OCI-LY1 (cell line): ENCODE measurements around the gene SCAF11.

Experiments
- H2AFZ ChIP-seq: fragments of 200-600 bp; sonication (generic), shearing (Covaris generic); 2 replicates; pipeline ENCODE4 v1.6.0; 2014; ENCODE audit warnings: antibody characterized with exemption, mild to moderate bottlenecking, low read length
- H3F3A ChIP-seq: fragments of 200-600 bp; sonication (generic), shearing (Covaris generic); 2 replicates; pipeline ENCODE4 v1.6.0; 2014; ENCODE audit warnings: mild to moderate bottlenecking, antibody characterized with exemption, low read length, moderate library complexity; ENCODE audit not compliant: insufficient read depth
- H3K27ac ChIP-seq: fragments of 200-600 bp; sonication (generic); 2 replicates; pipeline ENCODE4 v1.5.1; 2014; ENCODE audit warnings: low read length, mixed run types, mild to moderate bottlenecking, low read depth; ENCODE audit not compliant: poor library complexity, severe bottlenecking
- H3K27me3 ChIP-seq: fragments of 200-600 bp; sonication (generic); 2 replicates; pipeline ENCODE4 v1.6.0; 2014; ENCODE audit warnings: antibody characterized with exemption, mild to moderate bottlenecking, low read length, moderate library complexity; ENCODE audit not compliant: insufficient read depth
- H3K36me3 ChIP-seq: fragments of 200-600 bp; sonication (generic); 2 replicates; pipeline ENCODE4 v1.6.1; 2014; ENCODE audit warnings: mild to moderate bottlenecking, antibody characterized with exemption, low read length, moderate library complexity, mixed read lengths; ENCODE audit not compliant: insufficient read depth
- H3K4me1 ChIP-seq: fragments of 200-600 bp; sonication (generic); 2 replicates; pipeline ENCODE4 v1.5.1; 2014; ENCODE audit warnings: mild to moderate bottlenecking, low read length, moderate library complexity; ENCODE audit not compliant: insufficient read depth, severe bottlenecking
- H3K4me2 ChIP-seq: fragments of 200-600 bp; sonication (generic), shearing (Covaris generic); 2 replicates; pipeline ENCODE4 v1.6.1; 2014; ENCODE audit warnings: low read length
- H3K4me3 ChIP-seq: fragments of 200-600 bp; sonication (generic); 2 replicates; pipeline ENCODE4 v1.5.1; 2014; ENCODE audit warnings: low read length, low read depth, mild to moderate bottlenecking, mixed read lengths; ENCODE audit not compliant: poor library complexity, severe bottlenecking
- H3K79me2 ChIP-seq: fragments of 200-600 bp; shearing (Covaris generic); 2 replicates; pipeline ENCODE4 v1.6.1; 2016; ENCODE audit warnings: mixed run types, low read length, mixed read lengths; ENCODE audit not compliant: insufficient read depth
- H3K9ac ChIP-seq: fragments of 200-600 bp; sonication (generic), shearing (Covaris generic); 2 replicates; pipeline ENCODE4 v1.6.1; 2014; ENCODE audit warnings: mild to moderate bottlenecking, low read length, mixed read lengths
- H3K9me2 ChIP-seq: fragments of 200-600 bp; sonication (generic), shearing (Covaris generic); 2 replicates; pipeline ENCODE4 v1.6.1; 2014; ENCODE audit warnings: low read depth, mild to moderate bottlenecking, low read length, mixed read lengths
- H3K9me3 ChIP-seq: fragments of 200-600 bp; shearing (Covaris generic); 2 replicates; pipeline ENCODE4 v1.6.1; 2014; ENCODE audit warnings: low read length, mixed read lengths
- H4K20me1 ChIP-seq: fragments of 200-600 bp; sonication (generic), shearing (Covaris generic); 2 replicates; pipeline ENCODE4 v1.6.0; 2016; ENCODE audit warnings: mild to moderate bottlenecking, low read length; ENCODE audit not compliant: insufficient read depth
- CTCF ChIP-seq: fragments of 200-600 bp; sonication (generic), shearing (Covaris generic); IDR thresholded peaks from 2 replicates; pipeline ENCODE4 v1.5.1; 2017; ENCODE audit warnings: mild to moderate bottlenecking, antibody characterized with exemption, low read length, moderate library complexity, mixed read lengths
- EZH2 ChIP-seq: fragments of 200-600 bp; sonication (generic), shearing (Covaris generic); IDR thresholded peaks from 2 replicates; pipeline ENCODE4 v1.8.0; 2017; ENCODE audit warnings: borderline replicate concordance, mixed run types, mild to moderate bottlenecking, antibody characterized with exemption, low read length, moderate library complexity, mixed read lengths

SCAF11 gene

GRCh38 chr12:45946435-45946834 is 43.9 kb downstream of the SCAF11 start:
- H4K20me1 ChIP-seq: no peaks in the 10 kb centered on the region

GRCh38 chr12:45944771-45945170 is 45.6 kb downstream of the SCAF11 start:
- Histone ChIP-seq H3F3A (no peaks in the 10 kb centered on the region), H2AFZ (no peak overlapping the region), H3K36me3 (peaks cover 89% of the 10 kb centered on the region), H3K9me2 (no peaks in the 10 kb centered on the region), H3K9me3 (no peaks in the 10 kb centered on the region), H3K4me2 (no peak overlapping the region), H3K27ac (no peak overlapping the region), H4K20me1 (no peaks in the 10 kb centered on the region), H3K27me3 (no peaks in the 10 kb centered on the region), H3K9ac (no peak overlapping the region), H3K4me1 (no peaks in the 10 kb centered on the region), H3K79me2 (no peaks in the 10 kb centered on the region), H3K4me3 (no peak overlapping the region)
- no peak for TF ChIP-seq EZH2
- TF ChIP-seq CTCF: no peak

More at GRCh38 chr12:45946435-45946834, 43.9 kb downstream of the SCAF11 start:
- Histone ChIP-seq H3K4me1 (no peaks in the 10 kb centered on the region), H3K27me3 (no peaks in the 10 kb centered on the region), H2AFZ (no peak overlapping the region), H3K36me3 (peaks cover 72% of the 10 kb centered on the region), H3K9ac (no peak overlapping the region), H3K4me3 (no peak overlapping the region), H3K9me2 (no peaks in the 10 kb centered on the region), H3K4me2 (no peak overlapping the region), H3K27ac (no peak overlapping the region), H3K9me3 (no peaks in the 10 kb centered on the region), H3F3A (no peaks in the 10 kb centered on the region), H3K79me2 (no peaks in the 10 kb centered on the region)
- TF ChIP-seq CTCF: no peak
- no peak for TF ChIP-seq EZH2

GRCh38 chr12:45939759-45940158 is 50.6 kb downstream of the SCAF11 start:
- no peaks in the 10 kb centered on the region for H3K4me1 ChIP-seq
- no peaks in the 10 kb centered on the region for H3K9me2 ChIP-seq
- no peaks in the 10 kb centered on the region for H3K79me2 ChIP-seq
- H3F3A ChIP-seq: no peaks in the 10 kb centered on the region
- H3K4me3 ChIP-seq: no peak overlapping the region
- H2AFZ ChIP-seq: no peak overlapping the region
- H3K27me3 ChIP-seq: no peaks in the 10 kb centered on the region
- no peak overlapping the region for H3K27ac ChIP-seq
- H3K9me3 ChIP-seq: no peaks in the 10 kb centered on the region
- TF ChIP-seq EZH2 (no peak), CTCF (no peak)
- H3K36me3 ChIP-seq: peaks cover 64% of the 10 kb centered on the region
- no peak overlapping the region for H3K9ac ChIP-seq
- H3K4me2 ChIP-seq: no peak overlapping the region
- H4K20me1 ChIP-seq: no peaks in the 10 kb centered on the region
